ENCODE results near the gene TRO. TPM values are rescaled to one million over a fixed set of nuclear protein-coding genes. Genes with fewer than 3 reads are reported as not detected.

TRO gene
- total and polyA plus RNA-seq, 2 of the 13 experiments (the other 11 are each of a cell fraction or from before 2014, with no cell fraction given) = 13.8 to 25.4 TPM

DNA sequence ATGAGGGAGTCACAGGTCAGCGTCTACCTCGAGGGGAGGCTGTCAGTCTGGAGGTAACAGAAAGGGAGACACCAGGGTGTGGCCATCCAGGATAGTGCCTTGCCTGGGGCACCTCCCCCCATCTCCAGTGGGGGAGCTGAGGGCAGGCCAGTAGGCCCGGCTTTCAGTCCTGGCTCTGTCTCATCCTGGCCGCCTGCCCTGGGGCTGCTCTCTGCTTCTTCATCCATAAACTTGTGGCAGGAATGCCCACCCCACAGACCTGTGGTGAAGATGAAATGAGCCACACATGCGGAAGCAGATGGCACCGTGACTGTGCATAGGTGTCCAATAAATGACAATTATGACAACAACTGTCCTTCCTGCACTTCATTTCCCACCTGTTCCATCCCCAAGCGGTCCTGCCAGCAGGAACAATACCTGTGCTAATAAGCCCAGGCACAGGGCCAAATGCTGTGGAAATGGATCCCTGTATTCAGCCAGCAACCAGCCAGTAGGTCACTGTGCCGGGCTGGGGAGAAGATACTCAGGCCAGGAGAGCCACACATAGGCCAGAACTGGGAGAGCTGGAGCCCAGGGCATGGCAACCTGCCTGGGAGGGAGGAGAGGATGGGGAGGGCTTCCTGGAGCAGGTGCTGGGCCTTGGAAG is 30.2 kb downstream of the TRO start:
- no peaks in the 10 kb centered on the region for H4K20me1 ChIP-seq (ENCODE audit: insufficient read depth, low read length)
- no peak overlapping the region for H3K9ac ChIP-seq (ENCODE audit: insufficient read depth, low read depth, low read length)
- TF ChIP-seq MXD4 (CRISPR knock-in tag; IDR thresholded peaks at IDR 0.05) = no peak
- WGBS (ENCODE audit: low lambda C conversion rate) = no CpG with 5 or more reads among the region's 8 CpGs
- CTCF ChIA-PET (ENCODE audit: low intra/inter-chr PET ratio, low total read pairs) = no interaction called here
- no peaks in the 10 kb centered on the region for H3K27me3 ChIP-seq (ENCODE audit: control insufficient read depth in 1 of 2, insufficient read depth in 2 of 2, low read length in 2 of 2)
- no TSS peak for BruUV-seq (replicated peaks)
- no peaks in the 10 kb centered on the region for H3K36me3 ChIP-seq (replicated peaks in 1 of 2; ENCODE audit: control insufficient read depth in 1 of 2, insufficient read depth in 2 of 2, low read length in 2 of 2)
- FAIRE-seq (no peak), DNase-seq (ENCODE audit: low spot score) (no peak), ATAC-seq (no peak)
- H3K4me3 ChIP-seq (replicated peaks in 1 of 3; ENCODE audit: insufficient read depth in 1 of 3, low read depth in 2 of 3, low read length in 3 of 3) = no peak overlapping the region
- no peaks in the 10 kb centered on the region for H3K4me1 ChIP-seq (ENCODE audit: insufficient read depth, low read length)
- H3K4me2 ChIP-seq (ENCODE audit: low read depth, low read length) = no peak overlapping the region
- intact Hi-C loops (cut with micrococcal nuclease; ENCODE audit: unreplicated experiment) = no loop called here
- POLR2A ChIA-PET = no interaction called here
- H3K27ac ChIP-seq (ENCODE audit: extremely low read length, insufficient read depth, low read length) = no peak overlapping the region
- no peaks in the 10 kb centered on the region for H3K79me2 ChIP-seq (ENCODE audit: insufficient read depth, low read length)
- in situ Hi-C loops (cut with HindIII; ENCODE audit: extremely low pct_ligation_motif_present, low pct_unique_long_range_greater_than_20kb) = no loop called here
- no peak overlapping the region for H2AFZ ChIP-seq (ENCODE audit: low read length)
- H3K9me3 ChIP-seq (ENCODE audit: low read length) = no peaks in the 10 kb centered on the region

DNA sequence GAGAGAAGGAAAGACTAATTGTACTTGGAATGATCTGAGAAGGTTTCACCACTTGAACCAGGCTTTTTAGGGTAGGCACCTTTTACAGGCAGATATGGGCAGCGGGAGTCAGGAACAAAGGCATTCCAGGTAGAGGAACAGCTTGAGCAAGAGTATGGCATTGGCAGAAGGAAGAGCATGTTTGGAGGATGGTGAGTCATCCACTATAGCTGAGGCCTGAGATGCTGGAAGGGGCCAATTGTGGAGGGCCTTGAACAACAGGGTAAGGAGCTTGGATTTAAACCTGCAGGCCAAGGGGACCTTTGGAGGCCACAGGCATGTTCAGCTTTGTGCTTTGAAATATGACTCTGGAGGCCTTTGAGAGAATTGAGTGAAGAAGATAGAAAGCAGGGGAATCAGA is 41.1 kb downstream of the TRO start:
- Histone ChIP-seq H3K36me3 (replicated peaks in 1 of 2; ENCODE audit: control insufficient read depth in 1 of 2, insufficient read depth in 2 of 2, low read length in 2 of 2) (no peaks in the 10 kb centered on the region), H3K27ac (ENCODE audit: extremely low read length, insufficient read depth, low read length) (no peak overlapping the region), H4K20me1 (ENCODE audit: insufficient read depth, low read length) (no peaks in the 10 kb centered on the region), H2AFZ (ENCODE audit: low read length) (no peak overlapping the region), H3K79me2 (ENCODE audit: insufficient read depth, low read length) (no peaks in the 10 kb centered on the region), H3K4me2 (ENCODE audit: low read depth, low read length) (no peak overlapping the region), H3K9ac (ENCODE audit: insufficient read depth, low read depth, low read length) (no peak overlapping the region), H3K27me3 (ENCODE audit: control insufficient read depth in 1 of 2, insufficient read depth in 2 of 2, low read length in 2 of 2) (no peaks in the 10 kb centered on the region), H3K4me3 (replicated peaks in 1 of 3; ENCODE audit: insufficient read depth in 1 of 3, low read depth in 2 of 3, low read length in 3 of 3) (no peak overlapping the region), H3K9me3 (ENCODE audit: low read length) (no peaks in the 10 kb centered on the region), H3K4me1 (ENCODE audit: insufficient read depth, low read length) (no peaks in the 10 kb centered on the region)
- 88% methylated on average over 1 of the region's 1 CpG for WGBS (ENCODE audit: low lambda C conversion rate)
- in situ Hi-C loops (cut with HindIII; ENCODE audit: extremely low pct_ligation_motif_present, low pct_unique_long_range_greater_than_20kb) (no loop called here), intact Hi-C loops (cut with micrococcal nuclease; ENCODE audit: unreplicated experiment) (no loop called here)
- ChIA-PET CTCF (ENCODE audit: low intra/inter-chr PET ratio, low total read pairs) (no interaction called here), POLR2A (interaction anchor here (1.1 kb wide), 1 partner anchor 38 kb away, joined by 4 read pairs; the partner anchor contains the start of gene APEX2)
- no TSS peak for BruUV-seq (replicated peaks)
- DNase-seq (ENCODE audit: low spot score) (no peak), ATAC-seq (no peak), FAIRE-seq (no peak)
- TF ChIP-seq KAT7 (CRISPR knock-in tag; IDR thresholded peaks at IDR 0.05; ENCODE audit: borderline replicate concordance) (no peak), RCOR2 (CRISPR knock-in tag; IDR thresholded peaks at IDR 0.05) (no peak), MATR3 (CRISPR knock-in tag; IDR thresholded peaks at IDR 0.05) (no peak), THRA (CRISPR knock-in tag; IDR thresholded peaks at IDR 0.05; ENCODE audit: borderline replicate concordance) (no peak), ZNF792 (CRISPR knock-in tag; IDR thresholded peaks at IDR 0.05) (no peak), GATA4 (IDR thresholded peaks at IDR 0.05; ENCODE audit: borderline replicate concordance, low read depth) (no peak), ATF2 (CRISPR knock-in tag; IDR thresholded peaks at IDR 0.05) (no peak), ZNF225 (CRISPR knock-in tag; IDR thresholded peaks at IDR 0.05) (no peak), NFATC3 (CRISPR knock-in tag; IDR thresholded peaks at IDR 0.05) (no peak)

Measured in HepG2 (cell line).